Breast epithelium (tissue), 3 donors: Measurements from ENCODE around the gene CA10.

ENCODE experiments used
- POLR2AphosphoS5 ChIP-seq, 3 donors: sonication (generic); formaldehyde crosslinking; IDR thresholded peaks; one replicate each; pipeline ENCODE4 v1.6.1; 2017; ENCODE audit warnings: antibody characterized with exemption in 3 of 3
- TF ChIP-seq, protein P1 (sequence below), 3 donors: fragments of 450-650 bp; IDR thresholded peaks; one replicate each; pipeline ENCODE4 v1.5.1; 2016 to 2017; ENCODE audit warnings: antibody characterized with exemption in 3 of 3, mild to moderate bottlenecking in 3 of 3, moderate library complexity in 3 of 3

DNA sequence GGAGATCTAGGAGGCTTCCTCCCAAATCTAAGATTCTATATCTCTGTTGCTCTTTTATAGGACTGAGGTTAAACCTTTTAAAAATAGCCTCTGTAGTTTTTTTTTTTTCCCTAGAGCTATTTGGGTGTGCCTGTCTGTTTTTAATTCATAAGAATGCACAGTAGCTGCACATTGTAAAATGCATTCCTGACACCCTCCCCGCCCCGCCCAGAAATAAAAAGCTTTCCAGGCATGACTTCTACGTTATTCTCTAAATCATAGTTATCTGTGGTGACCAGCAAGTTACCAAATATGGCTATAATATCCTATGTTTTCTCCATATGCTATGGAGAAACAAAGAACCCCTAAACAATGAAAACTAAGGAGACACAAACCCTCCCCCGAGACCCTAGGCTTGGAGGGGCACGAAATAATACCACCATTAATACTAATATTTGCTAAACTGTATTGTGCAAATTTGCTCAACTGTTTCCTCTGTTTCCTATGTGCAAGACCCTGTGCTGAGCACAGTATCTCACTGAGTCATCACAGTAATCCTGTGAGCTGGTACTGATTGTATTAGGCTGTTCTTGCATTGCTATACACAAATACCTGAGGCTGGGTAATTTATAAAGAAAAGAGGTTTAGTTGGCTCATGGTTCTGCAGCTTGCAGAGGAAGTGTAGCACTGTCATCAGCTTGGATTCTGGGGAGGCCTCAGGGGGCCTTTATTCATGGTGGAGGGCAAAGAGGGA is 388.3 kb downstream of the CA10 start:
- TF ChIP-seq, protein P1, sequence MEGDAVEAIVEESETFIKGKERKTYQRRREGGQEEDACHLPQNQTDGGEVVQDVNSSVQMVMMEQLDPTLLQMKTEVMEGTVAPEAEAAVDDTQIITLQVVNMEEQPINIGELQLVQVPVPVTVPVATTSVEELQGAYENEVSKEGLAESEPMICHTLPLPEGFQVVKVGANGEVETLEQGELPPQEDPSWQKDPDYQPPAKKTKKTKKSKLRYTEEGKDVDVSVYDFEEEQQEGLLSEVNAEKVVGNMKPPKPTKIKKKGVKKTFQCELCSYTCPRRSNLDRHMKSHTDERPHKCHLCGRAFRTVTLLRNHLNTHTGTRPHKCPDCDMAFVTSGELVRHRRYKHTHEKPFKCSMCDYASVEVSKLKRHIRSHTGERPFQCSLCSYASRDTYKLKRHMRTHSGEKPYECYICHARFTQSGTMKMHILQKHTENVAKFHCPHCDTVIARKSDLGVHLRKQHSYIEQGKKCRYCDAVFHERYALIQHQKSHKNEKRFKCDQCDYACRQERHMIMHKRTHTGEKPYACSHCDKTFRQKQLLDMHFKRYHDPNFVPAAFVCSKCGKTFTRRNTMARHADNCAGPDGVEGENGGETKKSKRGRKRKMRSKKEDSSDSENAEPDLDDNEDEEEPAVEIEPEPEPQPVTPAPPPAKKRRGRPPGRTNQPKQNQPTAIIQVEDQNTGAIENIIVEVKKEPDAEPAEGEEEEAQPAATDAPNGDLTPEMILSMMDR (IDR thresholded peaks at IDR 0.05), result no peak
- TF ChIP-seq POLR2AphosphoS5 (IDR thresholded peaks at IDR 0.05), result no peak
